ENCODE results near the gene NUP37. TPM values are rescaled to one million over a fixed set of nuclear protein-coding genes. Genes with fewer than 3 reads are reported as not detected.

The NUP37 gene
- polyA plus RNA-seq, 1 experiment: 62.5 TPM

- ChIA-PET CTCF (no interaction called here), POLR2A (interaction anchor here (1.2 kb wide), 1 partner anchor 11 kb away, joined by 8 read pairs; the partner anchor contains the start of gene WASHC3)
- Histone ChIP-seq H3K27ac (ENCODE audit: low read depth, low read length) (no peak overlapping the region), H3K4me3 (ENCODE audit: low read depth, low read length) (no peak overlapping the region), H3K9me3 (ENCODE audit: control insufficient read depth, insufficient read depth, low read length) (no peaks in the 10 kb centered on the region), H3K27me3 (ENCODE audit: control insufficient read depth, insufficient read depth, low read length) (no peaks in the 10 kb centered on the region)
- no peak for TF ChIP-seq CTCF (IDR thresholded peaks at IDR 0.05; ENCODE audit: low read depth, low read length)
- DNase-seq (ENCODE audit: low read depth, low spot score): no peak
Measured at GRCh38 chr12:102050660-102051430, 69.1 kb downstream of the NUP37 start.

- ChIA-PET CTCF (interaction anchor here (1.6 kb wide), 1 partner anchor 13 kb away, joined by 3 read pairs; no protein-coding TSS in a partner anchor), POLR2A (no interaction called here)
- no peak for DNase-seq (ENCODE audit: low read depth, low spot score)
- Histone ChIP-seq H3K4me3 (ENCODE audit: low read depth, low read length) (no peak overlapping the region), H3K9me3 (ENCODE audit: control insufficient read depth, insufficient read depth, low read length) (no peaks in the 10 kb centered on the region), H3K27me3 (ENCODE audit: control insufficient read depth, insufficient read depth, low read length) (no peaks in the 10 kb centered on the region), H3K27ac (ENCODE audit: low read depth, low read length) (no peak overlapping the region)
- TF ChIP-seq CTCF (IDR thresholded peaks at IDR 0.05; ENCODE audit: low read depth, low read length): no peak
Measured at GRCh38 chr12:102043928-102044327, 76.0 kb downstream of the NUP37 start.

- Histone ChIP-seq H3K9me3 (ENCODE audit: control insufficient read depth, insufficient read depth, low read length) (no peaks in the 10 kb centered on the region), H3K27ac (ENCODE audit: low read depth, low read length) (no peak overlapping the region), H3K27me3 (ENCODE audit: control insufficient read depth, insufficient read depth, low read length) (no peaks in the 10 kb centered on the region), H3K4me3 (ENCODE audit: low read depth, low read length) (no peak overlapping the region)
- POLR2A ChIA-PET: no interaction called here
- TF ChIP-seq CTCF (IDR thresholded peaks at IDR 0.05; ENCODE audit: low read depth, low read length): no peak
- CTCF ChIA-PET: interaction anchor here (0.5 to 1.4 kb wide), 2 partner anchors 87 to 95 kb away, joined by 3 to 4 read pairs; no protein-coding TSS in a partner anchor
- no peak for DNase-seq (ENCODE audit: low read depth, low spot score)
Measured at GRCh38 chr12:102033991-102034745, 85.7 kb downstream of the NUP37 start.

- Histone ChIP-seq H3K9me3 (ENCODE audit: control insufficient read depth, insufficient read depth, low read length) (no peaks in the 10 kb centered on the region), H3K27ac (ENCODE audit: low read depth, low read length) (no peak overlapping the region), H3K4me3 (ENCODE audit: low read depth, low read length) (no peak overlapping the region), H3K27me3 (ENCODE audit: control insufficient read depth, insufficient read depth, low read length) (no peaks in the 10 kb centered on the region)
- POLR2A ChIA-PET: no interaction called here
- CTCF ChIA-PET: interaction anchor here (1.0 kb wide), 1 partner anchor 707 kb away, joined by 3 read pairs; no protein-coding TSS in a partner anchor
- no peak for DNase-seq (ENCODE audit: low read depth, low spot score)
- TF ChIP-seq CTCF (IDR thresholded peaks at IDR 0.05; ENCODE audit: low read depth, low read length): no peak
Measured at GRCh38 chr12:102031852-102032251, 88.1 kb downstream of the NUP37 start.

- no peak overlapping the region for H3K27ac ChIP-seq (ENCODE audit: low read depth, low read length)
- no peak overlapping the region for H3K4me3 ChIP-seq (ENCODE audit: low read depth, low read length)
- DNase-seq (ENCODE audit: low read depth, low spot score): no peak
- ChIA-PET POLR2A (no interaction called here), CTCF (no interaction called here)
- no peaks in the 10 kb centered on the region for H3K27me3 ChIP-seq (ENCODE audit: control insufficient read depth, insufficient read depth, low read length)
- no peak for TF ChIP-seq CTCF (IDR thresholded peaks at IDR 0.05; ENCODE audit: low read depth, low read length)
- H3K9me3 ChIP-seq (ENCODE audit: control insufficient read depth, insufficient read depth, low read length): no peaks in the 10 kb centered on the region
Measured at GRCh38 chr12:102029141-102029540, 90.8 kb downstream of the NUP37 start.
